Measurements from ENCODE around the gene RBBP8. TPM values are rescaled to one million over a fixed set of nuclear protein-coding genes. Genes with fewer than 3 reads are reported as not detected.

The RBBP8 gene
- polyA plus RNA-seq, 3 donors: 5.8 to 9.6 (median 7.8) TPM

GRCh38 chr18:23054553-23054952 is 121.4 kb downstream of the RBBP8 start:
- H3K27me3 Mint-ChIP-seq (ENCODE audit: low read depth in 3 of 3): peaks cover 7 to 16% (median 7%) of the 10 kb centered on the region in 3 donors
- no peak for DNase-seq
- Histone ChIP-seq H3K36me3 (replicated peaks in 1 of 2; ENCODE audit: control insufficient read depth in 1 of 2, insufficient read depth in 2 of 2, low read length in 2 of 2) (no peaks in the 10 kb centered on the region), H3K4me3 (replicated peaks in 1 of 3; ENCODE audit: low read depth in 2 of 3, low read length in 3 of 3) (no peak overlapping the region), H4K20me1 (ENCODE audit: insufficient read depth, low read length) (no peaks in the 10 kb centered on the region), H3K79me2 (ENCODE audit: insufficient read depth, low read length) (no peaks in the 10 kb centered on the region), H3K9me3 (replicated peaks in 1 of 2; ENCODE audit: control insufficient read depth in 1 of 2, insufficient read depth in 1 of 2, low read length in 2 of 2) (no peaks in the 10 kb centered on the region), H2AFZ (ENCODE audit: insufficient read depth, low read depth, low read length, poor library complexity, severe bottlenecking) (no peak overlapping the region), H3K4me1 (ENCODE audit: control insufficient read depth in 1 of 2, insufficient read depth in 2 of 2, low read length in 2 of 2) (peaks cover 24% of the 10 kb centered on the region in 2 donors), H3K27ac (ENCODE audit: low read depth in 1 of 2, low read length in 2 of 2) (no peak overlapping the region), H3K27me3 (ENCODE audit: control insufficient read depth in 2 of 2, insufficient read depth in 2 of 2, low read length in 2 of 2) (no peaks in the 10 kb centered on the region), H3K9ac (ENCODE audit: insufficient read depth, low read length, poor library complexity, severe bottlenecking) (no peak overlapping the region), H3K4me2 (replicated peaks; ENCODE audit: extremely low read depth, low read length, poor library complexity, severe bottlenecking) (peak overlapping the region; percentile 40)
- WGBS (ENCODE audit: insufficient coverage): 90% methylated on average over 3 of the region's 6 CpGs
- peaks cover 25% of the 10 kb centered on the region for H3K4me1 Mint-ChIP-seq
- H3K36me3 Mint-ChIP-seq: no peaks in the 10 kb centered on the region
- intact Hi-C loops (cut with micrococcal nuclease): loop anchor here in 1 of 2 donors (5.0 kb wide), 1 partner anchor 38 kb away; no protein-coding TSS in a partner anchor
- no peak for TF ChIP-seq CTCF (IDR thresholded peaks at IDR 0.05)
- no peak overlapping the region for H3K27ac Mint-ChIP-seq
- no peaks in the 10 kb centered on the region for H3K9me3 Mint-ChIP-seq
- H3K4me3 Mint-ChIP-seq: peak overlapping the region; percentile 7 to 64

DNA sequence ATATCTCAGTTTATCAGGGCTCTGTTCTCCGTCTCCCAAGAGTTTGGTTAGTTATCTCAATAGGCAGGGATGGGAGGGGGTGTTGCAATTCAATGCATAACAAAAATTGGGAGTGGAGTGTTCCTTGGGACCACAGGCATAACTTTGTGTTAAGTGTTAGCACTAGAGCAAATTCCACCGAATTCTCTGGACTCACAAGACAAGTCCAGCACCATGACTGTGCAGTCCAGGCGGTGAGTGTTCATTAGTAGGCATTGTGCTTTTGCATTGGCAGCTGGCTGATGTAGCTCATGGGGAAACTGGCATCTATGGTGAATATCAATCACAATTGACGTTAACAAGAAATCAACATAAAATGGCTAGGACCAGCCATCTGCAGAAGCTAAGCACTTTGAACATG is 123.2 kb downstream of the RBBP8 start:
- intact Hi-C loops (cut with micrococcal nuclease): no loop called here
- no peaks in the 10 kb centered on the region for H4K20me1 ChIP-seq (ENCODE audit: insufficient read depth, low read length)
- peaks cover 30% of the 10 kb centered on the region for H3K4me1 Mint-ChIP-seq
- H3K9me3 Mint-ChIP-seq: no peaks in the 10 kb centered on the region
- DNase-seq: no peak
- no peak overlapping the region for H3K27ac Mint-ChIP-seq
- no peaks in the 10 kb centered on the region for H3K36me3 ChIP-seq (replicated peaks in 1 of 2; ENCODE audit: control insufficient read depth in 1 of 2, insufficient read depth in 2 of 2, low read length in 2 of 2)
- H3K79me2 ChIP-seq (ENCODE audit: insufficient read depth, low read length): no peaks in the 10 kb centered on the region
- H3K27ac ChIP-seq (ENCODE audit: low read depth in 1 of 2, low read length in 2 of 2): no peak overlapping the region
- WGBS (ENCODE audit: insufficient coverage): 100% methylated on average over 3 of the region's 4 CpGs
- H3K4me3 Mint-ChIP-seq: no peak overlapping the region
- no peaks in the 10 kb centered on the region for H3K27me3 ChIP-seq (ENCODE audit: control insufficient read depth in 2 of 2, insufficient read depth in 2 of 2, low read length in 2 of 2)
- H3K9me3 ChIP-seq (replicated peaks in 1 of 2; ENCODE audit: control insufficient read depth in 1 of 2, insufficient read depth in 1 of 2, low read length in 2 of 2): no peaks in the 10 kb centered on the region
- H3K4me2 ChIP-seq (replicated peaks; ENCODE audit: extremely low read depth, low read length, poor library complexity, severe bottlenecking): no peak overlapping the region
- H2AFZ ChIP-seq (ENCODE audit: insufficient read depth, low read depth, low read length, poor library complexity, severe bottlenecking): no peak overlapping the region
- TF ChIP-seq CTCF (IDR thresholded peaks at IDR 0.05): no peak
- H3K36me3 Mint-ChIP-seq: no peaks in the 10 kb centered on the region
- H3K9ac ChIP-seq (ENCODE audit: insufficient read depth, low read length, poor library complexity, severe bottlenecking): no peak overlapping the region
- no peak overlapping the region for H3K4me3 ChIP-seq (replicated peaks in 1 of 3; ENCODE audit: low read depth in 2 of 3, low read length in 3 of 3)
- H3K4me1 ChIP-seq (ENCODE audit: control insufficient read depth in 1 of 2, insufficient read depth in 2 of 2, low read length in 2 of 2): peaks cover 24 to 30% of the 10 kb centered on the region in 2 donors
- H3K27me3 Mint-ChIP-seq (ENCODE audit: low read depth in 3 of 3): peaks cover 3 to 12% (median 7%) of the 10 kb centered on the region in 3 donors
